Karpas-422 (cell line): ENCODE results near the gene P2RX6. TPM values are rescaled to one million over a fixed set of nuclear protein-coding genes. Genes with fewer than 3 reads are reported as not detected.

ENCODE experiments used
- DNase-seq: peaks from one replicate; pipeline ENCODE4 v3.0.0-alpha.2; 2015
- H2AFZ ChIP-seq: fragments of 200-600 bp; sonication (generic); 2 replicates; pipeline ENCODE4 v1.6.1; 2014; ENCODE audit warnings: antibody characterized with exemption, low read length, mixed read lengths
- H3K27ac ChIP-seq: fragments of 200-600 bp; sonication (generic); 2 replicates; pipeline ENCODE4 v1.5.1; 2014; ENCODE audit warnings: mild to moderate bottlenecking, low read length, moderate library complexity
- H3K27me3 ChIP-seq: fragments of 200-600 bp; sonication (generic); 2 replicates; pipeline ENCODE4 v1.6.1; 2014; ENCODE audit warnings: low read length, mixed read lengths
- H3K36me3 ChIP-seq: fragments of 200-600 bp; sonication (generic); 2 replicates; pipeline ENCODE4 v1.6.1; 2014; ENCODE audit warnings: low read length, mixed read lengths; ENCODE audit not compliant: insufficient read depth
- H3K4me1 ChIP-seq: fragments of 200-600 bp; sonication (generic); 2 replicates; pipeline ENCODE4 v1.6.1; 2014; ENCODE audit warnings: mild to moderate bottlenecking, low read length, mixed read lengths
- H3K4me2 ChIP-seq: fragments of 200-600 bp; sonication (generic); 2 replicates; pipeline ENCODE4 v1.6.1; 2014; ENCODE audit warnings: low read length, low read depth, mild to moderate bottlenecking; ENCODE audit not compliant: poor library complexity, severe bottlenecking
- H3K4me3 ChIP-seq: fragments of 200-600 bp; sonication (generic); 2 replicates; pipeline ENCODE4 v1.5.1; 2014; ENCODE audit warnings: mild to moderate bottlenecking, antibody characterized with exemption, low read length, mixed read lengths
- H3K79me2 ChIP-seq: fragments of 200-600 bp; sonication (generic); 2 replicates; pipeline ENCODE4 v1.6.1; 2014; ENCODE audit warnings: mild to moderate bottlenecking, low read length, mixed read lengths
- H3K9ac ChIP-seq: fragments of 200-600 bp; sonication (generic); 2 replicates; pipeline ENCODE4 v1.6.0; 2014; ENCODE audit warnings: low read length
- H3K9me2 ChIP-seq: fragments of 200-600 bp; sonication (generic), shearing (Covaris generic); replicated peaks from 2 replicates; pipeline ENCODE4 v1.6.0; 2014; ENCODE audit warnings: mild to moderate bottlenecking, low read length, moderate library complexity; ENCODE audit not compliant: insufficient read depth
- H3K9me3 ChIP-seq: fragments of 300-700, 200-600 bp; sonication (generic); 2 replicates; pipeline ENCODE4 v1.6.1; 2014; ENCODE audit warnings: low read length, mixed read lengths
- H4K20me1 ChIP-seq: fragments of 200-600 bp; sonication (generic); 2 replicates; pipeline ENCODE4 v1.6.1; 2014; ENCODE audit warnings: mild to moderate bottlenecking, antibody characterized with exemption, low read length, low read depth; ENCODE audit not compliant: insufficient read depth
- total RNA-seq: library from RNA; depleted of rRNA; stranded (reverse); fragments of >200 nt; shearing (Covaris generic); gene quantifications from 2 replicates; pipeline ENCODE4 v1.2.3, GENCODE V29; 2014; ENCODE audit warnings: low replicate concordance; rRNA removed

Gene P2RX6
- total RNA-seq, result 1.6 and 2.0 TPM in 2 replicates

DNA sequence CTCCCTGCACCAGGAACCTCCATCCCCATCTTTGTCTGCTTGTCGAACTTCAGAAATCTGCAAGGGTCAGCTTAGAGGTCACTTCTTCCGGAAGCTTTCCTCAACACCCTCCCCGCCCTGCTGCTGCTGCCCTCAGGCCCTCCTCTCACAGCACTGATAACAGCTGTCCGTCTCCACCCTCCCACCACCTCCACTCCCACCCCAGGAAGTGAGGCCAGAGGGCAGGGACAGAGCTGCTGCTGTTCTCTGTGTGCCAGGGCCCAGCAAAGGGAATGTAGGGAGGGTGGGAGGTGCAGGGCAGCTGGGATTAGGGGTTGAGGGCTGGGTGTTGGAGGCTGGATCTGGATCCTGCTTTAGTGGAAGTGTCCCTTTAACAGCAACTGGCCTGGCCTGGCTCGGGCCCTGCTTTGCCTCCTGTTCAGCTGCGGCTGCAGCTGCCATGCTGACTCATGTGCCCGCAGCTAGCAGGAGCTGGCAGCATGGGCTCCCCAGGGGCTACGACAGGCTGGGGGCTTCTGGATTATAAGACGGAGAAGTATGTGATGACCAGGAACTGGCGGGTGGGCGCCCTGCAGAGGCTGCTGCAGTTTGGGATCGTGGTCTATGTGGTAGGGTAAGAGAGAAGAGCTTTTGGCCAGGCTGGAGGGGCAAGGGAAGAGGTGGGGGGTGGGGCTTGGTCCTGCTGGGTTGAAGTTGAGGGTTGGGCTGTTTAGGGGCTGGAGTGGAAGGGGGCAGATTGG lies at the start of gene P2RX6:
Gene P2RX6 (plus strand): TSS at position 440 of the 740 bp plus-strand sequence. CDS start 10 bp downstream, at position 450.
- H4K20me1 ChIP-seq, result no peaks in the 10 kb centered on the region

DNA sequence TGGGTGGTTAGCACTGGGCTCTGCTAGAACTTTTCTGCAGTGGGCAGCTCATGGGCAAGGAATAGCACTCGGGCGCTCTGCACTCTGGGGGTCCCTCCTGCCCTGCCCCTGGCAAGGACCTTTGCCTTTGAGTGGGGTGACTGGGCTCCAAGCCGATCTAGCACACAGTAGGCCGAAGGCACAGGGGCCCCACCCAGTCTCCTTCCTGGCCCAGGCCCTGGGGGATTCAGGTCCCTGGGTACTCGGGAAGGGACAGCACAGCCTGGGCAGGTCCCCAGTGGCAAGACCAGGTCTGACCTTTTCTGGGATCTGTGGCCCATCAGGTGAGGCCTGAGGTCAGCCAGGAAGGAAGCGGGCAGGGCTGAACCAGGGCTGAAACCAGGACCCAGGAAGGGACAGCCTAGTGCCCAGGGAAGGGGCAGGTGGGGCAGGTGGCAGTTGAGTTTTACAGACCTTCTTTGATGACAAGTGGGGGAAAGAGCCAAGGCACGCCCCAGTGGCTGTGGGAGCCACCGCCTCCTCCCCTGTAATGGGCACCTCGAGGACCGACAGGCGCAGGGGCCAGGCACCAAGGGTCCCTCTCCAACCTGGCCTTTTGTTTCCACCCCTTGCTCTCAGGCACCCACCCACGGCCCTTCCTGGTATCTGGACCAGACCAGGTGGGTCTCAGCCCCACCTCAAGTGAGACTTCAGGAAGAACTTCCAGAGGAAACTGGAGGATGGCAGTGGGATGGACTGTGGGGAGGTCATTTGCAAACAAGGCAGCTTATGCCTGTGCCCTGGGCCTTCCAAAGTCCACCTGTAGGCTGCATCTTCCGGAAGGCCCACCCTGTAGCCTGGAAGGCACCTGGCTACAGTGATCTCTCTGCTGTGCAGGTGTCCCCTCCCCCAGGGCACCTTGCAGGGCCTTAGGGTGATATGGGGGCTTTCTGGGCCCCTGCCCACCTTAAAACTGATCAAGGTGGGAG lies 48.8 kb upstream of the P2RX6 start:
- Histone ChIP-seq H3K27ac (no peak overlapping the region), H3K9me3 (no peaks in the 10 kb centered on the region), H3K79me2 (no peaks in the 10 kb centered on the region), H4K20me1 (no peaks in the 10 kb centered on the region), H3K9ac (no peak overlapping the region), H3K9me2 (no peaks in the 10 kb centered on the region), H3K4me3 (no peak overlapping the region), H3K27me3 (no peaks in the 10 kb centered on the region), H3K4me1 (no peaks in the 10 kb centered on the region), H2AFZ (no peak overlapping the region), H3K36me3 (no peaks in the 10 kb centered on the region), H3K4me2 (no peak overlapping the region)
- DNase-seq, result no peak

More for the DNA sequence above, at the start of gene P2RX6:
- Histone ChIP-seq H3K79me2 (no peaks in the 10 kb centered on the region), H3K4me1 (peaks cover 25% of the 10 kb centered on the region), H3K27me3 (no peaks in the 10 kb centered on the region), H3K9me3 (no peaks in the 10 kb centered on the region), H3K27ac (peak within 1 kb of the TSS; percentile 53), H3K36me3 (no peaks in the 10 kb centered on the region), H3K4me3 (peak within 1 kb of the TSS; percentile 68), H3K9me2 (no peaks in the 10 kb centered on the region), H2AFZ (peak within 1 kb of the TSS; percentile 55), H3K9ac (peak within 1 kb of the TSS; percentile 70), H3K4me2 (peak within 1 kb of the TSS; percentile 82)
- peak; percentile 60 for DNase-seq

DNA sequence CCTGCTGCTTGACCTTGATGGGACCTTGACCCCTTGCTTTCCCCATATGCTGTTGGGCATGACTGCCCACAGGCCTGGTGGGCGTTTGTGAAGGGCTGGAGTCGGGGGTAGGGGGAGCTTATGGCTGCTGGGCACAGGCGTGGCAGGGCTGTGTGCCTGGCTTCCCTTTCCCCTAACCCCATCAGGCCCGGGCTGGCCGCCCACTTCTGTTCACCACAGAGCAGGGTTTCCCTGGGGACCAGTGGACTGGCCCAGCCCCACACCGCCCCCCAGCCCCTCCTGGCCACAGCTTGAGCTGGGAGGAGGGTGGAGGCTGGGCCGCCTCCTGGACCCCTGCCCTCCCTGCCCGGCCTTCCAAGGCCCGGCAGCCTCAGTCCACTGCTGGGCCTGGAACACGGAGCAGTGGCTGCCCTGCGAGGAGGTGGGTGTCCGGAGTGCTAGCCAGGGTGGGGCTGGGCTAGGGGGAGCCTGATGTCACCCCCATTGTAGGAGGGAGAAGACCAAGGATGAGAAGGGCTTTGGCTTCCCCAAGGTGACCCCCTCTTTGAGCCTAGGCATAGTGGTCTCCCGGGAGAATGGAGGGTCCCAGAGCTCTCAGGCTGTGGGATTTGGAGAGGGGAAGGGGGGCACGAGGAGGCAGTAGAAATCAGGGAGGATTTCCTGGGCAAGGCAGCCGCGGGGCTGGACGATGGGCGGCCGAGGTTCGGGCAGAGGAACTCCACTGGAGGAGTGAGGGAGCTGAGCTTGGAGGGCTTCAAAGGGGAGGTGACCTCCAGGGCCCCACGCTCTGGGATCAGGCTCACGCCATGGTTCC lies 47.9 kb upstream of the P2RX6 start, which contains the start of gene AIFM3:
Gene AIFM3 (plus strand): TSS at position 373 of the 814 bp plus-strand sequence. CDS start 690 bp downstream, outside the sequence.
- Histone ChIP-seq H3K27me3 (no peaks in the 10 kb centered on the region), H3K4me1 (no peaks in the 10 kb centered on the region; the same call in 1 of the 2 replicates), H3K79me2 (no peaks in the 10 kb centered on the region), H2AFZ (no peak within 1 kb of the TSS), H3K27ac (no peak within 1 kb of the TSS), H3K36me3 (no peaks in the 10 kb centered on the region), H3K9me2 (no peaks in the 10 kb centered on the region), H4K20me1 (no peaks in the 10 kb centered on the region), H3K4me2 (no peak within 1 kb of the TSS), H3K9ac (no peak within 1 kb of the TSS), H3K9me3 (no peaks in the 10 kb centered on the region), H3K4me3 (no peak within 1 kb of the TSS)
- no peak for DNase-seq

DNA sequence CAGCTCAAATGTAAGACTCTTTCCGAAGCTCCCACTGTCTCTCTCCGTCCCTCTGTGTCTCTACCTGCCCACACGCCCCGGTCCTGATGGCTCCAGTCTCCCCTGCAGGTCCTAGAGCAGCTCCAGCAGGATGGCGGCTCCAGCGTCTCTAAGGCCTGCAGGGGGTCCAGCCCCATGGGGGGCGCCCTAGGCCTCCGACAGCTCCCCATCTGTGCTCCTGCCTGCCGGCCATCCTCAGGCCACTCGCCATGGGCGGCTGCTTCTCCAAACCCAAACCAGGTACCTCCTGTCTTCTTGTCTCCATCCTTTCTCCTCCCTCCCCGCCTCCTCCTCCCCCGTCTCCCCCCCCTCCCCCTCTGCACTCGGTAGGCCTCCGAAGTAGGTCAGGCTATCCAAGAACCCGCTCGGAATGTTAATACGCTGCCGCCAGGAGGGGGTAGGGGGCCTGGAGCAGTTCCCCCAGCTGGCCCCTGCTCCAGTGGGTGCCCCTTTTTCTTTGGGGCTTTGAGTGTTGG lies 47.2 kb upstream of the P2RX6 start:
- no peaks in the 10 kb centered on the region for H4K20me1 ChIP-seq
- no peak overlapping the region for H3K4me2 ChIP-seq
- H3K9me3 ChIP-seq, result no peaks in the 10 kb centered on the region
- no peak overlapping the region for H3K9ac ChIP-seq
- H3K79me2 ChIP-seq, result no peaks in the 10 kb centered on the region
- H2AFZ ChIP-seq, result no peak overlapping the region
- peaks cover 4% of the 10 kb centered on the region; the same call in 1 of the 2 replicates for H3K4me1 ChIP-seq
- no peak overlapping the region for H3K4me3 ChIP-seq
- no peak for DNase-seq
- H3K27me3 ChIP-seq, result no peaks in the 10 kb centered on the region
- H3K36me3 ChIP-seq, result no peaks in the 10 kb centered on the region
- no peaks in the 10 kb centered on the region for H3K9me2 ChIP-seq
- no peak overlapping the region for H3K27ac ChIP-seq

DNA sequence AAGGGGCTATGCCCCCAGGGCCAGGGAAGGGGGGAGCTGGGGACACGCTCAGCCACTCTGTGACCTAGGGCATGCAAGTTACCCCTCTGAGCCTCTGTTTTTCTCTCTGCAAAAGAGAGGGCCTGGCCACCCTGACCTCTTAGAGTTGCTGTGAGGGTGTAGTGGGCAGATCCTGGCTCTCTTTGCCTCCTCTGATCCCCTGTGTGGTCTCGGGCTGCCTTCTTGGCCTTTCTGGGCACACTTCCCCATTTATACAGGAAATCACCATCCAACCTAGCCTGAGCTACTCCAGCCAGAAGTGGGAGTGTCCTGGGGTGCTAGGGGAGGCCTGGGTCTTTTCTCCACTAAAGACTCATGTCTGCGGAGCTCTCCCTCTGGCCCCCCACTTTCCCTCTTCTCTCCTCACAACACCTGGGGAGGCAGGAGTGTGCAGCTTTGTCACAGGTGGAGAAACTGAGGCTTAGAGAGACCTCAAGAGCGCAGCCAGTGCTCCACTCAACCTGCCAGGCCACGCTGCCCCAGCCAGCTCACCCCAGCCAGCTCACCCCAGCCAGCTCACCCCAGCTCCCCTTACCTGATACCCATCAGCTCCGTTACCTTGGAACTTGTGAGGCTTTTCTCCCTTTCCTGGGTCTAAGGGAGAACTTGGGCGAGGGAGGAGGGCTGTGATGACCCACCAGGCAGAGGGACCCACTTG lies 46.5 kb upstream of the P2RX6 start:
- no peaks in the 10 kb centered on the region for H3K9me3 ChIP-seq
- H3K4me2 ChIP-seq, result no peak overlapping the region
- no peaks in the 10 kb centered on the region for H3K27me3 ChIP-seq
- no peak overlapping the region for H3K27ac ChIP-seq
- no peak overlapping the region for H3K9ac ChIP-seq
- peaks cover 4% of the 10 kb centered on the region; the same call in 1 of the 2 replicates for H3K4me1 ChIP-seq
- H3K36me3 ChIP-seq, result no peaks in the 10 kb centered on the region
- H2AFZ ChIP-seq, result no peak overlapping the region
- peak; percentile 62 for DNase-seq
- no peaks in the 10 kb centered on the region for H3K9me2 ChIP-seq
- H3K4me3 ChIP-seq, result no peak overlapping the region
- H4K20me1 ChIP-seq, result no peaks in the 10 kb centered on the region
- no peaks in the 10 kb centered on the region for H3K79me2 ChIP-seq

DNA sequence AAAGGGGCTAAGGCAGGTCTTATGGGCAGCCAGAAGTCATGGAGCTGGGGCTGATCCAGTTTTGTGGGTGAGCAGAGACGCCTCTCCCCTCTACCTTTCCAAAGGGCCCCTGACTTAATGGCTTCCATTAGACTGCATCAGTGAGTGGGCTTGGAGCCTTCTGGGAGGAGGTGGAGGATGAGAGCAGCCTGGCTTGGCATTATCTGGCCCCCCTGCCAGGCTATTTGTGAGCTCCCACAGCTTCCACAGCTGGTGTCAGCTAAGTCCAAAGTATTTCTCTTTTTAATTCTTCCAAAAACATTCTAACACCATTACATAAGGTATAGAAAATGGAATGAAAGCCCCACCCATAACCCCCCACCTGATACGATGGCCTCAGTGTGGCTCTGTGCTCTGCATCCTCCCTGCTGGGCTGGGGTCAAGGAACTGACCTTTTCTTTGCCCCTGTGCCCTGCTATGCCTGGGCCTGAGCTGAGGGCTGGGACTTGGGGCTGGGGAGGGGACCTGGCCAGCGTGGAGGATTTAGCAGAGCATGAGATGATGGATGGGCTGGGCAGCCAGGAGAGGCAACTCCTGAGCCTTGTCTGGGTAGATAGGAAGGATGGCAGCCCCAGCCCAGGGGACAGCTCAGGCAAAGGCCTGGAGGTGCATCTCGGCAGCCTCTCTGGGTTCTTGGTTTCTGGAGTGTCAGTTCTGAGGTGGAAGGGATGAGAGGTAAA lies 43.9 kb upstream of the P2RX6 start:
- H2AFZ ChIP-seq, result no peak overlapping the region
- no peaks in the 10 kb centered on the region for H3K9me2 ChIP-seq
- H3K27ac ChIP-seq, result no peak overlapping the region
- no peaks in the 10 kb centered on the region for H3K27me3 ChIP-seq
- H3K9me3 ChIP-seq, result no peaks in the 10 kb centered on the region
- DNase-seq, result no peak
- no peak overlapping the region for H3K4me3 ChIP-seq
- no peak overlapping the region for H3K4me2 ChIP-seq
- H3K4me1 ChIP-seq, result peaks cover 4% of the 10 kb centered on the region; the same call in 1 of the 2 replicates
- no peaks in the 10 kb centered on the region for H3K36me3 ChIP-seq
- no peaks in the 10 kb centered on the region for H4K20me1 ChIP-seq
- no peaks in the 10 kb centered on the region for H3K79me2 ChIP-seq
- no peak overlapping the region for H3K9ac ChIP-seq
